Testis (tissue), 2 donors: ENCODE measurements around the gene MAP4.

Source experiments
- CTCF ChIP-seq, 3 experiments: fragments of 450-650 bp in 2 of 3; fragments of 200-600 bp in 1 of 3; sonication (generic) in 1 of 3; IDR thresholded peaks; one replicate each; pipeline ENCODE4 v1.5.1; 2016 to 2019; ENCODE audit warnings: antibody characterized with exemption in 3 of 3, mild to moderate bottlenecking in 2 of 3, moderate library complexity in 1 of 3
- POLR2A ChIP-seq: fragments of 450-650 bp; IDR thresholded peaks from one replicate; pipeline ENCODE4 v1.6.1; 2017; ENCODE audit warnings: antibody characterized with exemption, mild to moderate bottlenecking, moderate library complexity

GRCh38 chr3:47838503-47838902 is 177.7 kb downstream of the MAP4 start:
- TF ChIP-seq POLR2A, result no peak
- no peak for TF ChIP-seq CTCF (IDR thresholded peaks at IDR 0.05)
